PFSK-1 (cell line): ENCODE results near the gene C1QB.

Experiments used
- FOXP2 ChIP-seq: optimal IDR thresholded peaks from 2 replicates; pipeline ENCODE3; 2011; ENCODE audit warnings: borderline replicate concordance, control low read depth, inconsistent platforms; ENCODE audit not compliant: insufficient read depth; ENCODE audit errors: extremely low read length, extremely low read depth
- POLR2AphosphoS5 ChIP-seq: IDR thresholded peaks from 2 replicates; pipeline ENCODE4 v1.6.1; 2012; ENCODE audit warnings: low read depth, mild to moderate bottlenecking, control low read depth, low read length, moderate library complexity
- REST ChIP-seq, 2 experiments: IDR thresholded peaks; 2 replicates each; pipeline versions ENCODE4 v1.6.1 to v1.8.0; 2011 to 2012; ENCODE audit warnings: low read depth in 2 of 2, low read length in 2 of 2, control low read depth in 1 of 2, inconsistent platforms in 1 of 2, mild to moderate bottlenecking in 1 of 2, moderate library complexity in 1 of 2; ENCODE audit not compliant: insufficient read depth in 1 of 2
- SIN3A ChIP-seq: IDR thresholded peaks from 2 replicates; pipeline ENCODE4 v1.6.1; 2012; ENCODE audit warnings: mild to moderate bottlenecking, low read length, moderate library complexity, borderline replicate concordance; ENCODE audit not compliant: insufficient read depth
- TAF1 ChIP-seq: IDR thresholded peaks from 2 replicates; pipeline ENCODE4 v1.6.1; 2012; ENCODE audit warnings: low read length, control low read depth, borderline replicate concordance; ENCODE audit not compliant: insufficient read depth

Gene C1QB

DNA sequence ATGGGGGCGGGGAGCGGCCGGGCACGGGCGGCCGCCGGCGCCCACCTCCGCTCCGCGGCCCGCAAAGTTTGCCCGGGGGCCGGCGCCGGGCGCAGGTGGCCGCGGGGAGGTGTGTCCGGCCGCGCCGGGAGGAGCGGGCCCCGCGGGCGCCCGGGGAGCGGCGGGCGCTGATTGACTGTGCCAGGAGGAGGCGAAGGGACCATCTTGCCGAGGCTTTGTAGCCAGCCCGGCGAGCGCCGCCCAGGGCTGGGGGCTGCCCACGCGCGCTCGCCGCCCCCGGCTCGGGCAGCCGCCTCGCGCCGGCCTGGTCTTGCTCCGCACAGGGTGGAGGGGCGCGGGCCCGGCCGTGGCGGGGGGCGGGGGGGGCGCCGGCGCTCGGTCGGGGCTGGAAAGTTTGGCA is 58.0 kb downstream of the C1QB start:
- TF ChIP-seq REST (IDR thresholded peaks at IDR 0.05; ENCODE audit: insufficient read depth in 1 of 2, low read depth in 2 of 2, low read length in 2 of 2) (no peak), TAF1 (no peak), FOXP2 (no peak), SIN3A (no peak), POLR2AphosphoS5 (no peak)
